HepG2 (cell line): ENCODE measurements around the gene AFG1L. TPM values are rescaled to one million over a fixed set of nuclear protein-coding genes. Genes with fewer than 3 reads are reported as not detected.

Experiments
- CREB1 ChIP-seq, 2 experiments: fragments of 450-650 bp in 1 of 2; IDR thresholded peaks; 2 replicates each; pipeline ENCODE4 v1.6.1; 2016 to 2017; ENCODE audit warnings: control low read depth in 1 of 2, mild to moderate bottlenecking in 1 of 2, missing compliant biosample characterization in 1 of 2, missing genetic modification characterization in 1 of 2
- ETV6 ChIP-seq: sonication (generic); formaldehyde crosslinking; conservative IDR thresholded peaks from 2 replicates; pipeline ENCODE4 v1.4.0; 2020; ENCODE audit warnings: missing genetic modification reagents
- HOXA7 ChIP-seq: sonication (generic); formaldehyde crosslinking; IDR thresholded peaks from 2 replicates; pipeline ENCODE4 v1.8.1; 2022; ENCODE audit warnings: mild to moderate bottlenecking, missing genetic modification reagents, moderate library complexity
- KDM6A ChIP-seq: IDR thresholded peaks from 2 replicates; pipeline ENCODE4 v1.6.1; 2016; ENCODE audit warnings: low read depth
- MAZ ChIP-seq, 2 experiments: sonication (generic) in 1 of 2; formaldehyde crosslinking in 1 of 2; IDR thresholded peaks; 2 replicates each; pipeline versions ENCODE4 v1.5.0 to v1.6.1; 2012 to 2020; ENCODE audit warnings: low read depth in 2 of 2, mild to moderate bottlenecking in 2 of 2, borderline replicate concordance in 1 of 2, improper control_type of control experiment in 1 of 2, low read length in 1 of 2, missing genetic modification reagents in 1 of 2, moderate library complexity in 1 of 2
- REPIN1 ChIP-seq: sonication (generic); formaldehyde crosslinking; IDR thresholded peaks from 2 replicates; pipeline ENCODE4 v1.8.0; 2022; ENCODE audit warnings: missing genetic modification reagents, low read depth, mild to moderate bottlenecking, borderline replicate concordance
- REXO4 ChIP-seq: sonication (generic); formaldehyde crosslinking; IDR thresholded peaks from 2 replicates; pipeline ENCODE4 v1.8.0; 2022; ENCODE audit warnings: missing genetic modification reagents, mild to moderate bottlenecking, borderline replicate concordance
- SOX6 ChIP-seq, 2 experiments: fragments of 450-650 bp in 1 of 2; sonication (generic) in 1 of 2; formaldehyde crosslinking in 1 of 2; IDR thresholded peaks; 2 replicates each; pipeline versions ENCODE4 v1.4.0 to v1.6.1; 2017 to 2020; ENCODE audit warnings: antibody characterized with exemption in 1 of 2, mild to moderate bottlenecking in 1 of 2, missing genetic modification reagents in 1 of 2
- SRSF9 ChIP-seq: fragments of 200-400 bp; formaldehyde crosslinking; IDR thresholded peaks from 2 replicates; pipeline ENCODE4 v1.6.1; 2018; ENCODE audit warnings: borderline replicate concordance, mild to moderate bottlenecking, low read depth, low read length; ENCODE audit not compliant: insufficient read depth, poor library complexity, severe bottlenecking
- THAP11 ChIP-seq: IDR thresholded peaks from 2 replicates; pipeline ENCODE4 v1.6.1; 2016; ENCODE audit warnings: missing biosample characterization, missing genetic modification reagents
- ZBTB20 ChIP-seq: sonication (generic); formaldehyde crosslinking; IDR thresholded peaks from 2 replicates; pipeline ENCODE4 v1.8.1; 2023; ENCODE audit warnings: missing genetic modification reagents, low read depth, mild to moderate bottlenecking, borderline replicate concordance
- ZBTB42 ChIP-seq: sonication (generic); formaldehyde crosslinking; IDR thresholded peaks from 2 replicates; pipeline ENCODE4 v1.5.0; 2020; ENCODE audit warnings: mild to moderate bottlenecking, missing genetic modification reagents
- ZKSCAN1 ChIP-seq: fragments of 150-350 bp; IDR thresholded peaks from 2 replicates; pipeline ENCODE4 v1.6.1; 2014; ENCODE audit warnings: low read length
- ZNF143 ChIP-seq: sonication (generic); formaldehyde crosslinking; IDR thresholded peaks from 2 replicates; pipeline ENCODE4 v1.4.0; 2020; ENCODE audit warnings: missing genetic modification reagents
- ZNF296 ChIP-seq: sonication (generic); formaldehyde crosslinking; conservative IDR thresholded peaks from 2 replicates; pipeline ENCODE4 v1.5.0; 2020; ENCODE audit warnings: mild to moderate bottlenecking, missing genetic modification reagents
- ZNF577 ChIP-seq: sonication (generic); formaldehyde crosslinking; IDR thresholded peaks from 2 replicates; pipeline ENCODE4 v1.4.0; 2020; ENCODE audit warnings: mild to moderate bottlenecking, low read depth, missing genetic modification reagents, borderline replicate concordance
- ZSCAN12 ChIP-seq: sonication (generic); formaldehyde crosslinking; IDR thresholded peaks from 2 replicates; pipeline ENCODE4 v1.9.0; 2021; ENCODE audit warnings: mild to moderate bottlenecking, missing genetic modification reagents
- polyA plus RNA-seq, 8 experiments: library from polyadenylated mRNA; depleted of rRNA in 3 of 8; stranded (reverse) in 7 of 8; unstranded in 1 of 8; fragments of >200 nt; fragmentation: Illumina TruSeq in 4 of 8; extraction: Trizol in 4 of 8; gene quantifications; 2 replicates each; pipeline versions ENCODE4 v1.2.1 to v1.2.3, GENCODE V29; 2011 to 2016; ENCODE audit warnings: low read depth in 4 of 8, missing spikeins in 1 of 8, mixed read lengths in 1 of 8; ENCODE audit not compliant: insufficient read depth in 1 of 8
- total RNA-seq, 5 experiments: library from RNA; depleted of rRNA; stranded (reverse); fragments of >200 nt; fragmentation: Illumina TruSeq; extraction: Trizol; gene quantifications; 2 replicates each; pipeline ENCODE4 v1.2.3, GENCODE V29; 2016; ENCODE audit warnings: low read depth in 1 of 5
- TF ChIP-seq, protein P1 (sequence below): sonication (generic); formaldehyde crosslinking; IDR thresholded peaks from 2 replicates; pipeline ENCODE4 v1.8.0; 2022; ENCODE audit warnings: missing genetic modification reagents, mild to moderate bottlenecking, moderate library complexity, borderline replicate concordance
- TF ChIP-seq, protein P2 (sequence below): sonication (generic); formaldehyde crosslinking; IDR thresholded peaks from 2 replicates; pipeline ENCODE4 v1.4.0; 2020; ENCODE audit warnings: mild to moderate bottlenecking, missing genetic modification reagents

Gene AFG1L
- total and polyA plus RNA-seq, 2 of the 13 experiments (the other 11 are each of a cell fraction or from before 2014, with no cell fraction given), result 3.1 to 14.0 TPM

GRCh38 chr6:108559884-108560462 is 265.1 kb downstream of the AFG1L start (continued):
- TF ChIP-seq ZBTB20 (CRISPR knock-in tag) (no peak), REPIN1 (no peak), ZNF143 (no peak), KDM6A (CRISPR knock-in tag) (no peak), THAP11 (CRISPR knock-in tag) (no peak; the same call in 1 of the 2 replicates), ZBTB42 (CRISPR knock-in tag) (0 out of 2 replicates have a peak, but pooled peaks have one; percentile 32), HOXA7 (CRISPR knock-in tag) (no peak), SOX6 (IDR thresholded peaks at IDR 0.05) (no peak), SOX6 (CRISPR knock-in tag; IDR thresholded peaks at IDR 0.05) (no peak; the same call in none of the 2 replicates), CREB1 (IDR thresholded peaks at IDR 0.05) (no peak), CREB1 (CRISPR knock-in tag; IDR thresholded peaks at IDR 0.05) (no peak), REXO4 (CRISPR knock-in tag) (no peak), MAZ (IDR thresholded peaks at IDR 0.05; ENCODE audit: borderline replicate concordance, low read depth, low read length) (no peak), MAZ (CRISPR knock-in tag; IDR thresholded peaks at IDR 0.05; ENCODE audit: low read depth) (no peak), ETV6 (CRISPR knock-in tag) (no peak), ZKSCAN1 (no peak), SRSF9 (no peak), ZNF577 (CRISPR knock-in tag) (no peak), ZSCAN12 (CRISPR knock-in tag) (no peak), ZNF296 (CRISPR knock-in tag) (no peak)
- TF ChIP-seq, protein P1, sequence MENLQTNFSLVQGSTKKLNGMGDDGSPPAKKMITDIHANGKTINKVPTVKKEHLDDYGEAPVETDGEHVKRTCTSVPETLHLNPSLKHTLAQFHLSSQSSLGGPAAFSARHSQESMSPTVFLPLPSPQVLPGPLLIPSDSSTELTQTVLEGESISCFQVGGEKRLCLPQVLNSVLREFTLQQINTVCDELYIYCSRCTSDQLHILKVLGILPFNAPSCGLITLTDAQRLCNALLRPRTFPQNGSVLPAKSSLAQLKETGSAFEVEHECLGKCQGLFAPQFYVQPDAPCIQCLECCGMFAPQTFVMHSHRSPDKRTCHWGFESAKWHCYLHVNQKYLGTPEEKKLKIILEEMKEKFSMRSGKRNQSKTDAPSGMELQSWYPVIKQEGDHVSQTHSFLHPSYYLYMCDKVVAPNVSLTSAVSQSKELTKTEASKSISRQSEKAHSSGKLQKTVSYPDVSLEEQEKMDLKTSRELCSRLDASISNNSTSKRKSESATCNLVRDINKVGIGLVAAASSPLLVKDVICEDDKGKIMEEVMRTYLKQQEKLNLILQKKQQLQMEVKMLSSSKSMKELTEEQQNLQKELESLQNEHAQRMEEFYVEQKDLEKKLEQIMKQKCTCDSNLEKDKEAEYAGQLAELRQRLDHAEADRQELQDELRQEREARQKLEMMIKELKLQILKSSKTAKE (CRISPR knock-in tag), result no peak
- TF ChIP-seq, protein P2, sequence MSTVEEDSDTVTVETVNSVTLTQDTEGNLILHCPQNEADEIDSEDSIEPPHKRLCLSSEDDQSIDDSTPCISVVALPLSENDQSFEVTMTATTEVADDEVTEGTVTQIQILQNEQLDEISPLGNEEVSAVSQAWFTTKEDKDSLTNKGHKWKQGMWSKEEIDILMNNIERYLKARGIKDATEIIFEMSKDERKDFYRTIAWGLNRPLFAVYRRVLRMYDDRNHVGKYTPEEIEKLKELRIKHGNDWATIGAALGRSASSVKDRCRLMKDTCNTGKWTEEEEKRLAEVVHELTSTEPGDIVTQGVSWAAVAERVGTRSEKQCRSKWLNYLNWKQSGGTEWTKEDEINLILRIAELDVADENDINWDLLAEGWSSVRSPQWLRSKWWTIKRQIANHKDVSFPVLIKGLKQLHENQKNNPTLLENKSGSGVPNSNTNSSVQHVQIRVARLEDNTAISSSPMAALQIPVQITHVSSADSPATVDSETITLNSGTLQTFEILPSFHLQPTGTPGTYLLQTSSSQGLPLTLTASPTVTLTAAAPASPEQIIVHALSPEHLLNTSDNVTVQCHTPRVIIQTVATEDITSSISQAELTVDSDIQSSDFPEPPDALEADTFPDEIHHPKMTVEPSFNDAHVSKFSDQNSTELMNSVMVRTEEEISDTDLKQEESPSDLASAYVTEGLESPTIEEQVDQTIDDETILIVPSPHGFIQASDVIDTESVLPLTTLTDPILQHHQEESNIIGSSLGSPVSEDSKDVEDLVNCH (CRISPR knock-in tag), result no peak
